H1 (cell line): Measurements from ENCODE around the gene BTG2. TPM values are rescaled to one million over a fixed set of nuclear protein-coding genes. Genes with fewer than 3 reads are reported as not detected.

Source experiments
- BCL11A ChIP-seq, 2 experiments: IDR thresholded peaks; one replicate each; pipeline ENCODE4 v1.6.1; 2011; ENCODE audit warnings: low read depth in 2 of 2, low read length in 2 of 2, mild to moderate bottlenecking in 2 of 2
- CBX5 ChIP-seq: fragments of 300-800, 300-1000 bp; sonication (generic); IDR thresholded peaks from 2 replicates; pipeline ENCODE4 v1.7.1; 2016; ENCODE audit warnings: antibody characterized with exemption, low read length, low read depth
- CBX8 ChIP-seq: fragments of 300-800, 300-1000 bp; sonication (generic); IDR thresholded peaks from 2 replicates; pipeline ENCODE4 v1.7.1; 2016; ENCODE audit warnings: low read depth, low read length, borderline replicate concordance
- EZH2 ChIP-seq: fragments of 200-600 bp; sonication (generic); IDR thresholded peaks from 2 replicates; pipeline ENCODE4 v1.7.1; 2012; ENCODE audit warnings: low read depth, mild to moderate bottlenecking, moderate library complexity, low read length, inconsistent platforms; ENCODE audit not compliant: severe bottlenecking
- POU5F1 ChIP-seq: IDR thresholded peaks from 2 replicates; pipeline ENCODE4 v1.6.1; 2011; ENCODE audit warnings: low read depth, mild to moderate bottlenecking, low read length, moderate library complexity
- RAD21 ChIP-seq, 2 experiments: IDR thresholded peaks in 1 of 2; conservative IDR thresholded peaks in 1 of 2; 2 replicates each; pipeline ENCODE4 v1.6.1; 2011; ENCODE audit warnings: low read depth in 2 of 2, low read length in 2 of 2, improper control_type of control experiment in 1 of 2, inconsistent platforms in 1 of 2, mild to moderate bottlenecking in 1 of 2, moderate library complexity in 1 of 2
- TAF7 ChIP-seq: optimal IDR thresholded peaks from 2 replicates; pipeline ENCODE3; 2011; ENCODE audit warnings: low read depth, mild to moderate bottlenecking, inconsistent platforms, low read length, moderate library complexity, borderline replicate concordance
- TEAD4 ChIP-seq: IDR thresholded peaks from 2 replicates; pipeline ENCODE4 v1.6.1; 2012; ENCODE audit warnings: low read depth, low read length, inconsistent platforms, mixed read lengths
- polyA plus RNA-seq, 7 experiments: library from polyadenylated mRNA; depleted of rRNA in 3 of 7; stranded (reverse) in 5 of 7; unstranded in 2 of 7; fragments of >200 nt in 5 of 7; fragments of 200-250 nt in 2 of 7; gene quantifications; 1 replicate in 5 of 7; 2 replicates in 1 of 7; 4 replicates in 1 of 7; pipeline versions ENCODE4 v1.2.1 to v1.2.3, GENCODE V29; 2011 to 2013; ENCODE audit warnings: missing spikeins in 2 of 7, mixed read lengths in 2 of 7
- total RNA-seq: library from RNA; stranded (reverse); fragmentation: NEBNext Ultra II Directional; extraction: Animal tissue kit (Norgen Biotek cat#: 25700); gene quantifications from 2 replicates; pipeline ENCODE4 v1.2.1, GENCODE V29; 2021
- TF ChIP-seq, protein P1 (sequence below): fragments of 300-600 bp; sonication (generic); IDR thresholded peaks from 2 replicates; pipeline ENCODE4 v1.7.1; 2012; ENCODE audit warnings: low read length, moderate library complexity, mild to moderate bottlenecking, inconsistent platforms; ENCODE audit not compliant: insufficient replicate concordance

Gene BTG2
- total and polyA plus RNA-seq, 2 of the 8 experiments (the other 6 are each of a cell fraction or from before 2014, with no cell fraction given): 4.8 to 11.0 TPM

DNA sequence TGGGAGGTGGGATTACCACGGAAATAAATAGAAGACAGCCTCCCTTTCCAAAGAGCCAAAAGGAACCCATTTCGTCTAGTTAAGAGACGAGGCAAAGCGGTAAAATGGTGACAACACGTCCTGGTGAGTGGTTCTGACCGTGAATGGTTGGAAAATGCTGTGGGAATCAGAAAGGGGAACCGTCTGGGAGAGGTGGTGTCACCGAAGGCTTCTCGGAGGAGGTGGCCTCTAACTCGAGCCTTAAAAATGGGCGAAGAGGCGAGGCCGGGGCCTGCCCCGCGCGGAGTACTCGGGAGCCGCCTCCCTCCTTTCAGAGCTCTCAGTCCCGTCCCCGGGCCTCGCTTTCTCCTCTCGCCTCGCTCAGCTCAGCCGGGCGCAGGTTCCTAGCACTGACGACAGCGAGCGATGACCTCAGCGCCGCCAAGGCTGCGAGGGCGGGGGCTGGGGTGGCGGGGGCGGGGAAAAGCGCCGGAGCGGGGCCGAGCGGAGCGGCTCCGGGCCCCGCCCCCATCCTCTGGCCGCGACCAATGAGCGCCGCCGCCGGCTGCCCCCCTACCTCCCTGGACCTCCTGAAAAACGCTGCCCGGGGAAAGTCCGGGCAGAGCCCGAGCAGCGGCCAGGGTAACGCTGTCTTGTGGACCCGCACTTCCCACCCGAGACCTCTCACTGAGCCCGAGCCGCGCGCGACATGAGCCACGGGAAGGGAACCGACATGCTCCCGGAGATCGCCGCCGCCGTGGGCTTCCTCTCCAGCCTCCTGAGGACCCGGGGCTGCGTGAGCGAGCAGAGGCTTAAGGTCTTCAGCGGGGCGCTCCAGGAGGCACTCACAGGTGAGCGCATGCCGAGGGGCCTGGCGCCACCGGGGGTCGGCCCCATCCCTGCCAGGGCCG is at the start of gene BTG2 (continued):
- TF ChIP-seq TAF7 (peak; percentile 77), EZH2 (no peak), POU5F1 (no peak), TEAD4 (no peak), CBX8 (no peak), BCL11A (IDR thresholded peaks at IDR 0.05; ENCODE audit: low read depth in 2 of 2, low read length in 2 of 2) (no peak), RAD21 (IDR thresholded peaks at IDR 0.05 in 1 of 2, conservative IDR thresholded peaks at IDR 0.05 in 1 of 2; ENCODE audit: low read depth in 2 of 2, low read length in 2 of 2) (no peak), CBX5 (no peak)
- TF ChIP-seq, protein P1, sequence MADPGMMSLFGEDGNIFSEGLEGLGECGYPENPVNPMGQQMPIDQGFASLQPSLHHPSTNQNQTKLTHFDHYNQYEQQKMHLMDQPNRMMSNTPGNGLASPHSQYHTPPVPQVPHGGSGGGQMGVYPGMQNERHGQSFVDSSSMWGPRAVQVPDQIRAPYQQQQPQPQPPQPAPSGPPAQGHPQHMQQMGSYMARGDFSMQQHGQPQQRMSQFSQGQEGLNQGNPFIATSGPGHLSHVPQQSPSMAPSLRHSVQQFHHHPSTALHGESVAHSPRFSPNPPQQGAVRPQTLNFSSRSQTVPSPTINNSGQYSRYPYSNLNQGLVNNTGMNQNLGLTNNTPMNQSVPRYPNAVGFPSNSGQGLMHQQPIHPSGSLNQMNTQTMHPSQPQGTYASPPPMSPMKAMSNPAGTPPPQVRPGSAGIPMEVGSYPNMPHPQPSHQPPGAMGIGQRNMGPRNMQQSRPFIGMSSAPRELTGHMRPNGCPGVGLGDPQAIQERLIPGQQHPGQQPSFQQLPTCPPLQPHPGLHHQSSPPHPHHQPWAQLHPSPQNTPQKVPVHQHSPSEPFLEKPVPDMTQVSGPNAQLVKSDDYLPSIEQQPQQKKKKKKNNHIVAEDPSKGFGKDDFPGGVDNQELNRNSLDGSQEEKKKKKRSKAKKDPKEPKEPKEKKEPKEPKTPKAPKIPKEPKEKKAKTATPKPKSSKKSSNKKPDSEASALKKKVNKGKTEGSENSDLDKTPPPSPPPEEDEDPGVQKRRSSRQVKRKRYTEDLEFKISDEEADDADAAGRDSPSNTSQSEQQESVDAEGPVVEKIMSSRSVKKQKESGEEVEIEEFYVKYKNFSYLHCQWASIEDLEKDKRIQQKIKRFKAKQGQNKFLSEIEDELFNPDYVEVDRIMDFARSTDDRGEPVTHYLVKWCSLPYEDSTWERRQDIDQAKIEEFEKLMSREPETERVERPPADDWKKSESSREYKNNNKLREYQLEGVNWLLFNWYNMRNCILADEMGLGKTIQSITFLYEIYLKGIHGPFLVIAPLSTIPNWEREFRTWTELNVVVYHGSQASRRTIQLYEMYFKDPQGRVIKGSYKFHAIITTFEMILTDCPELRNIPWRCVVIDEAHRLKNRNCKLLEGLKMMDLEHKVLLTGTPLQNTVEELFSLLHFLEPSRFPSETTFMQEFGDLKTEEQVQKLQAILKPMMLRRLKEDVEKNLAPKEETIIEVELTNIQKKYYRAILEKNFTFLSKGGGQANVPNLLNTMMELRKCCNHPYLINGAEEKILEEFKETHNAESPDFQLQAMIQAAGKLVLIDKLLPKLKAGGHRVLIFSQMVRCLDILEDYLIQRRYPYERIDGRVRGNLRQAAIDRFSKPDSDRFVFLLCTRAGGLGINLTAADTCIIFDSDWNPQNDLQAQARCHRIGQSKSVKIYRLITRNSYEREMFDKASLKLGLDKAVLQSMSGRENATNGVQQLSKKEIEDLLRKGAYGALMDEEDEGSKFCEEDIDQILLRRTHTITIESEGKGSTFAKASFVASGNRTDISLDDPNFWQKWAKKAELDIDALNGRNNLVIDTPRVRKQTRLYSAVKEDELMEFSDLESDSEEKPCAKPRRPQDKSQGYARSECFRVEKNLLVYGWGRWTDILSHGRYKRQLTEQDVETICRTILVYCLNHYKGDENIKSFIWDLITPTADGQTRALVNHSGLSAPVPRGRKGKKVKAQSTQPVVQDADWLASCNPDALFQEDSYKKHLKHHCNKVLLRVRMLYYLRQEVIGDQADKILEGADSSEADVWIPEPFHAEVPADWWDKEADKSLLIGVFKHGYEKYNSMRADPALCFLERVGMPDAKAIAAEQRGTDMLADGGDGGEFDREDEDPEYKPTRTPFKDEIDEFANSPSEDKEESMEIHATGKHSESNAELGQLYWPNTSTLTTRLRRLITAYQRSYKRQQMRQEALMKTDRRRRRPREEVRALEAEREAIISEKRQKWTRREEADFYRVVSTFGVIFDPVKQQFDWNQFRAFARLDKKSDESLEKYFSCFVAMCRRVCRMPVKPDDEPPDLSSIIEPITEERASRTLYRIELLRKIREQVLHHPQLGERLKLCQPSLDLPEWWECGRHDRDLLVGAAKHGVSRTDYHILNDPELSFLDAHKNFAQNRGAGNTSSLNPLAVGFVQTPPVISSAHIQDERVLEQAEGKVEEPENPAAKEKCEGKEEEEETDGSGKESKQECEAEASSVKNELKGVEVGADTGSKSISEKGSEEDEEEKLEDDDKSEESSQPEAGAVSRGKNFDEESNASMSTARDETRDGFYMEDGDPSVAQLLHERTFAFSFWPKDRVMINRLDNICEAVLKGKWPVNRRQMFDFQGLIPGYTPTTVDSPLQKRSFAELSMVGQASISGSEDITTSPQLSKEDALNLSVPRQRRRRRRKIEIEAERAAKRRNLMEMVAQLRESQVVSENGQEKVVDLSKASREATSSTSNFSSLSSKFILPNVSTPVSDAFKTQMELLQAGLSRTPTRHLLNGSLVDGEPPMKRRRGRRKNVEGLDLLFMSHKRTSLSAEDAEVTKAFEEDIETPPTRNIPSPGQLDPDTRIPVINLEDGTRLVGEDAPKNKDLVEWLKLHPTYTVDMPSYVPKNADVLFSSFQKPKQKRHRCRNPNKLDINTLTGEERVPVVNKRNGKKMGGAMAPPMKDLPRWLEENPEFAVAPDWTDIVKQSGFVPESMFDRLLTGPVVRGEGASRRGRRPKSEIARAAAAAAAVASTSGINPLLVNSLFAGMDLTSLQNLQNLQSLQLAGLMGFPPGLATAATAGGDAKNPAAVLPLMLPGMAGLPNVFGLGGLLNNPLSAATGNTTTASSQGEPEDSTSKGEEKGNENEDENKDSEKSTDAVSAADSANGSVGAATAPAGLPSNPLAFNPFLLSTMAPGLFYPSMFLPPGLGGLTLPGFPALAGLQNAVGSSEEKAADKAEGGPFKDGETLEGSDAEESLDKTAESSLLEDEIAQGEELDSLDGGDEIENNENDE: no peak
